ENCODE measurements around the gene PLIN5.
"Not testable (repeated sequence)": the region's sequence is repeated elsewhere in the genome, so short reads cannot be mapped to it uniquely, and the experiment has no call there.

PLIN5 gene

DNA sequence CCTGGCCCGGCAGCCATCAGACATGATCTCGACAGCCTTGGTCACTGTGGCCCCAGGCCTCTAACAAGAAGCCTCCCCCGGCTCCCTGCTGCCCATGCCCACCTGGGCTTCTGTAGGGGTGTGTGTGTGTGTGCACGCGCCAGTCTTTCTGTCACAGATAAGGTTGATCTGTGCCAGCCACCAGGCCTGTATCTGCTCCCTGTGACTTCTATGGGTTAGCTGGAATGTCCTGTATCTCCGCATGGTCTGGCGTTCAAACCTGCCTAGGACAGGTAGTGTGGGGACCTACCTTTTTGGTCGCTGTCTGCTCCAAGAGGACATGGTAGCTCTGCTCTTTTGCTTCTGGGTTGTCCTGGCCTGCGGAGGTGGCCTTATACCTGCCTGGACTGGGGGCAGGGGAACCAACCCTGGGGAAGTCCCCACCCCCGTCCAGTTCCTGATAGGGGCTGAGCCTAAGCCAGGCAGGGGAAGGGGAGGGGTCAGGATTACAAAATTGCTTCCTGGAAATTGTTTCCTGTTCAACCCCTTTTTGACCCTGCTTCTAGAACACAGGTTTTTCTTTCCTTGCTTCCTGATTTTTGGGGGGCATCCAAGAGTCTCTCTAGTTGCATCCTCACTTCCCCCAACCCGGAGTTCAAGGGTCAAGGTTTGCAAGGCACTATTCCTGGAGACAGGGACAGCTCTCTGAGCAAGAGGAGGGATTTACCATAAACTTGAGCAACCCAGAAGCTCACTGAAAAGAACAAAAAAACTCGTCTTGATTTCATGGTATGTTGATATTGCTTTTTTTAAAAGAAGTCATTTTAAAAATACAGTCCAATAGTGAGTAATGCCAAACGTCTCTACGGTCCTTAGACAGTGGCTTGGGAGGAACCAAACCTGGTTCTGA lies 4.9 kb upstream of the PLIN5 start, which contains the start of gene LRG1:
LRG1 (minus strand) TSS at position 344 of the 889 bp plus-strand sequence; CDS start at position 321, 23 bp downstream.
- peak within 1 kb of the TSS; percentile 54 for H3K27ac Mint-ChIP-seq

DNA sequence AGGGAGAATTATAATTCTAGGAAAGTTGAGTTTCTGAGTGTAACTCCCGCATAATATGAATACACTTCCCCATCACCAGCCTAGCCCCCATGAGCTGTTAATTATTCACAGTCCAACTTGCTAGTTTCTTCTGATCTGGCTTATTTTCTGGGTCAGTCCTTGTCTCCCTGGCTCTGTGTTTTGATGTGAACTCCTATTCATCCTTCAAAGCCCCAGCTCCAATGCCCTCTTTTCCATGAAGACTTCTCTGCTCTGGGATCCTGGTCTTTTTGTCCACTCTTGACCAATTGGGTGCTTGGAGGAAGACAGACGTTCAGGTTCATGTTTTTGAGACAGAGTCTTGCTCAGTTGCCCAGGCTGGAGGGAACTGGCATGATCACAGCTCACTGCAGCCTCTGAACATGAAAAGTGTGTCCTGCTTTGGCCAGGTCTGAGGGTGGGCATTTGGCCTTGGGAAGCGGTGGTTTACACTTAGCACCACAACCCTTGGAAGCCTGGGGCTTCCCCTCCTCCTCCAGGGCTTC lies 4.2 kb upstream of the PLIN5 start:
- no peak overlapping the region for H3K4me3 Mint-ChIP-seq
- no peaks in the 10 kb centered on the region for H3K36me3 Mint-ChIP-seq (ENCODE audit: low read depth)
- no peak overlapping the region for H3K27ac Mint-ChIP-seq
- peaks cover 13% of the 10 kb centered on the region for H3K4me1 Mint-ChIP-seq (ENCODE audit: low read depth)
- peaks cover 8% of the 10 kb centered on the region for H3K27me3 Mint-ChIP-seq
- H3K9me3 Mint-ChIP-seq: peaks cover 3% of the 10 kb centered on the region

More for the DNA sequence above, 4.9 kb upstream of the PLIN5 start, which contains the start of gene LRG1:
- H3K36me3 Mint-ChIP-seq (ENCODE audit: low read depth): no peaks in the 10 kb centered on the region
- peaks cover 8% of the 10 kb centered on the region for H3K27me3 Mint-ChIP-seq
- H3K4me1 Mint-ChIP-seq (ENCODE audit: low read depth): peaks cover 13% of the 10 kb centered on the region
- H3K4me3 Mint-ChIP-seq: no peak within 1 kb of the TSS
- H3K9me3 Mint-ChIP-seq: peaks cover 3% of the 10 kb centered on the region

DNA sequence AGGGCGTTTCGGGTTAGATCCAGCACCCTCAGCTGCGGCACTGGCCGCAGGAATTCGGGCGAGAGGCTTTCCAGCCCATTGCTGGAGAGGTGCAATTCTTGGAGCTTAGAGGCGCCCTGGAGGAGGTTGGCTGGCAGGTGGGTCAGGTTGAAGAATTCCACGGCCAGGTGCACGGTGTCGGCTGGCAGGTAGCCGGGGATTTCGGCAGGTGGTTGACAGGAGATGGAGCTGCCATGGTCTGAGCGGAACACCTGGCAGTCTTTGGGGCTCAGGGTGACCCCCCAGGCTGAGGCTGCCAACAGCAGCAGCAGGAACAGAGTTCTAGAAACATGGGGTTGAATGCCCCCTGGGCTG lies 3.6 kb upstream of the PLIN5 start:
- Mint-ChIP-seq H3K9me3 (peaks cover 3% of the 10 kb centered on the region), H3K36me3 (ENCODE audit: low read depth) (no peaks in the 10 kb centered on the region)

DNA sequence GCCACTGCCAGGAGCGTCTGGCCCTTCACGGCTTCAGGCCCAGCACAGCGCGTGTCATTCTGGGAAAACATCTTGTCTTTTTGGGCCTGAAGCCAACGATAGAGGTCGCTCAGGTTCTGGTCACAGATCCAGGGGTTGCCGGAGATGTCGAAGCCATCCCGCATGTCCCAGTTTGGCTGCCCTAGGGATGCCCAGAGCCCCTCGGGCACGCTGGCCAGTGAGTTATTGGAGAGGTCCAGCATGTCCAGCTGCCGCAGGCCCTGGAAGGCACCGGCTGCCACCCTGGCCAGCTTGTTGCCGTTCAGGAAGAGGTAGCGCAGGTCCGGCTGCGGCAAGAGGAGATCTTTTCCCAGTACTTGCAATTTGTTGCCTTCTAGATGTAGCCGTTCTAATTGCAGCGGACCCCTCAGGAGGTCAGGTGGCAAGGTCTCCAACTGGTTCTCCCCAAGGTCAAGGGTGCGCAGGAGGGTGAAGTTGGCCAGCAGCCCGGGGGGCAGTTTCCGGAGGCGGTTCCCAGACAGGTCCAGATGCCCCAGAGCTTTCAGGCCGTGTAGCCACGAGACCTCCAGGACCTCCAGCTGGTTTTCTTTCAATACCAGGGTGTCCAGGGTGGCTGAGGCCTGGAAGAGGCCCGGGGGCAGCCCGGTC lies 3.1 kb upstream of the PLIN5 start:
- Mint-ChIP-seq H3K4me1 (ENCODE audit: low read depth) (peaks cover 13% of the 10 kb centered on the region), H3K27ac (no peak overlapping the region), H3K9me3 (peaks cover 3% of the 10 kb centered on the region), H3K36me3 (ENCODE audit: low read depth) (no peaks in the 10 kb centered on the region), H3K27me3 (peaks cover 12% of the 10 kb centered on the region), H3K4me3 (no peak overlapping the region)

More for the DNA sequence above, 3.6 kb upstream of the PLIN5 start:
- peaks cover 8% of the 10 kb centered on the region for H3K27me3 Mint-ChIP-seq
- H3K4me1 Mint-ChIP-seq (ENCODE audit: low read depth): peaks cover 13% of the 10 kb centered on the region
- no peak overlapping the region for H3K27ac Mint-ChIP-seq
- no peak overlapping the region for H3K4me3 Mint-ChIP-seq

DNA sequence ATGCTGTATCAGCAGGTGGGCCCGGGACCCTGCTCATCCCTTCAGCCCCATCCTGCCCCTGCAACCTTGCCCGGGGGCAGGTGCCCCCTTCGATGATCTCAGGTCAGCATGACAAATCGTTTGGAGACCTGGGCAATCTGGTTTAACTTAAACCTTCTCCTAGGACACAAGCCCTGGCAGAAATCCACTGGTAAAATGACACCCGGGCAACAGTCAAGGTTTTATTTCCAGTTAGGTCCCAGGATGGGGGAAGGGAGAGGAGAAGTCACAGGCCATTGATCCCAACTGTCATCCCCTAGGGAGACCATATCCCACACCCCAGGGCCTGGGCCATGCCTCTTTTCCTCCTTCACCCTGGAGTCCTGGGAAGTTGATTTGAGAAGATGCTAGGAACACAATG lies 1.8 kb upstream of the PLIN5 start:
- Mint-ChIP-seq H3K36me3 (ENCODE audit: low read depth) (no peaks in the 10 kb centered on the region), H3K27me3 (peaks cover 12% of the 10 kb centered on the region), H3K27ac (no peak overlapping the region), H3K4me1 (ENCODE audit: low read depth) (peaks cover 13% of the 10 kb centered on the region), H3K4me3 (no peak overlapping the region), H3K9me3 (peaks cover 3% of the 10 kb centered on the region)

- Mint-ChIP-seq H3K27me3 (peaks cover 9% of the 10 kb centered on the region), H3K36me3 (ENCODE audit: low read depth) (no peaks in the 10 kb centered on the region), H3K4me3 (no peak overlapping the region), H3K9me3 (no peaks in the 10 kb centered on the region), H3K4me1 (ENCODE audit: low read depth) (no peaks in the 10 kb centered on the region), H3K27ac (no peak overlapping the region)
These were observed 1.1 kb downstream of the PLIN5 start for GRCh38 chr19:4533835-4534424.

- H3K9me3 Mint-ChIP-seq: no peaks in the 10 kb centered on the region
- no peaks in the 10 kb centered on the region for H3K36me3 Mint-ChIP-seq (ENCODE audit: low read depth)
- H3K4me1 Mint-ChIP-seq (ENCODE audit: low read depth): no peaks in the 10 kb centered on the region
- peaks cover 9% of the 10 kb centered on the region for H3K27me3 Mint-ChIP-seq
- H3K4me3 Mint-ChIP-seq: no peak overlapping the region
- H3K27ac Mint-ChIP-seq: no peak overlapping the region
These were observed 1.7 kb downstream of the PLIN5 start for GRCh38 chr19:4533334-4533733.

DNA sequence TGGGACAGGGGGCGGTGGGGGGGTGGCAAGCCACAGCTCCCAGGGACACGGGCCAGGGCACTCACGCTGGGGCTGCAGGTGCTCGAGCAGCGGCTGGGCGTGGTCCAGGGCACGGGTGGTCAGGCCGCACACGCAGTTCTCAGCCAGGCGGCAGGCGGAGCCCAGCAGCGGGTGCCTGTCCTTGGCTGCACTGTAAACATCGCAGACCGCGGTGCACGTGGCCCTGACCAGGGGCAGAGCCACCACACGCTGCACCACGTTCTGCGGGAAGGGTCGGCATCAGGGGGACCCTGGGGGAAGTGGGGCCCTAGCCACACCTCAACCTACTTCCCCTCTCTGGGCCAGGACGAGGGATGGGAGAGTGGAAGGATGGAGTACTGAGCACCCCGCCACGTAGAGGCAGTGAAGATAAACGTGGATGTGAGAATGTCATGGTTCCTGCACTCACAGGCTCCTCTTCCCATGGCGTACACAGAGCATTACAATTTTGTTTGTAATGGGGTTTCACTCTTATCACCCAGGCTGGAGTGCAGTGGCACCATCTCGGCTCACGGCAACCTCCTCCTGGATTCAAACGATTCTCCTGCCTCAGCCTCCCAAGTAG lies 3.4 kb downstream of the PLIN5 start:
- H3K4me1 Mint-ChIP-seq (ENCODE audit: low read depth): no peaks in the 10 kb centered on the region
- H3K9me3 Mint-ChIP-seq: no peaks in the 10 kb centered on the region
- H3K27ac Mint-ChIP-seq: no peak overlapping the region
- peaks cover 9% of the 10 kb centered on the region for H3K27me3 Mint-ChIP-seq
- H3K36me3 Mint-ChIP-seq (ENCODE audit: low read depth): no peaks in the 10 kb centered on the region
- no peak overlapping the region for H3K4me3 Mint-ChIP-seq

- no peaks in the 10 kb centered on the region for H3K36me3 Mint-ChIP-seq (ENCODE audit: low read depth)
- H3K4me3 Mint-ChIP-seq: no peak overlapping the region
- no peaks in the 10 kb centered on the region for H3K9me3 Mint-ChIP-seq
- peaks cover 5% of the 10 kb centered on the region for H3K27me3 Mint-ChIP-seq
- H3K4me1 Mint-ChIP-seq (ENCODE audit: low read depth): no peaks in the 10 kb centered on the region
- H3K27ac Mint-ChIP-seq: no peak overlapping the region
These were observed 5.0 kb downstream of the PLIN5 start for GRCh38 chr19:4529924-4530522.

DNA sequence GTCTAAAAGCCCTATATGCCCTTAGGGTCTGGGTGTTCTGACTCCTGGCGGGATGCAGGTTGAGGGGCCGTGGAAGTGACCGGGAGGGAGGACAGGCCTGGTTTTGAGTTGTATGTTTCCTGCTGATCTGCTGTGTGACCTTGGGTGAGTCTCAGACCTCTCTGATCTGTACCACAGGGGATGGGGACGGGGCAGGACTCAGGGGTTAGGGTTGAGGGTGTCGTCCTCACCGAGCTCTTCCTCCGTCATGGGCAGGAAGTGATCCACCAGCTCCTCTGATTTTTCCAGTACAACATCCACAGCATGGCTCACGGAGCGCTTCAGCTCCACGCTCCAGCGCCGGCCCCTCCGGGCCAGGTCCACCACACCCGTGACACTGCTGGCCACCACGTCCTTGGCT lies 6.2 kb downstream of the PLIN5 start:
- no peak overlapping the region for H3K27ac Mint-ChIP-seq
- peaks cover 5% of the 10 kb centered on the region for H3K27me3 Mint-ChIP-seq
- H3K9me3 Mint-ChIP-seq: no peaks in the 10 kb centered on the region
- H3K36me3 Mint-ChIP-seq (ENCODE audit: low read depth): no peaks in the 10 kb centered on the region
- no peak overlapping the region for H3K4me3 Mint-ChIP-seq
- no peaks in the 10 kb centered on the region for H3K4me1 Mint-ChIP-seq (ENCODE audit: low read depth)

- not testable (repeated sequence) for H3K9me3 Mint-ChIP-seq; H3K27me3 Mint-ChIP-seq; H3K36me3 Mint-ChIP-seq (ENCODE audit: low read depth); H3K4me1 Mint-ChIP-seq (ENCODE audit: low read depth); H3K27ac Mint-ChIP-seq; H3K4me3 Mint-ChIP-seq
These were observed 7.6 kb downstream of the PLIN5 start for GRCh38 chr19:4527377-4527776.

- Mint-ChIP-seq H3K4me1 (ENCODE audit: low read depth) (no peaks in the 10 kb centered on the region), H3K27ac (no peak overlapping the region), H3K27me3 (no peaks in the 10 kb centered on the region), H3K36me3 (ENCODE audit: low read depth) (no peaks in the 10 kb centered on the region), H3K9me3 (no peaks in the 10 kb centered on the region), H3K4me3 (no peak overlapping the region)
These were observed 9.4 kb downstream of the PLIN5 start for GRCh38 chr19:4525563-4526002.

DNA sequence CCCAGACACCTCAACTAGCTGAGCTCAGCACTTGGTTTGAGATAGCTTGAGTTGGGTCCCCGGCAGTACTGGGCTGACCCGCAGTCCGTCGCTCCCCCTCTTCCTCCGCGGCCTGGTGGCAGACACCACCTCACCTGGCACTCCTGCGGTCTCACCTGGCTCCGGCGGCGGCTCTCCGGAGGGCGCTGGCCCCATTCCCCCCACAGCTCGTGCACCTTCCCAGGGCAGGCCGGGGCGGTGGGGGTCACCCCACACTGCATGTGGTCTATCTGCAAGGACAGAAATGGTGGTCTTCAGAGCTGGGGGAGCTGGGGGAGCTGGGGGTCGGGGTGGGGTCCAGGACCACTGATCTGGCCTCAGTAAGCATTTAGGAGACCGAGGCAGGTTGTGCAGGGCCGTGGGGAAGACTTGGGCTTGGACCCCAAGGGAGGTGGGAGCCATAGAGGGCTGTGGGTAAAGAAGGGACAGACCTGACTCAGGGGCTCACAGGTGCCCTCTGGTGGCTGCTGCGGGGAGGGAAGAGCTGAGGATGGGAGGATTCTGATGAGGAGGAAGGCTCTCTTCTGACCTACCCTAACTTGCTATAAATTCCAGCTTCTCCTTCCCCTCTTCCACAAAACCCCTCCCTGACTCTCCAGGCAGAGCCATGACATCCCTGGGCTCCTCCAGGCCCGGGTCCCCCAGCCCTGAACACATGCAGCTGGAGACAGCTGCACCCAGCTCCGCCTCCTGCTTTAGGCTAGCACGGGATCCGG lies 10.0 kb downstream of the PLIN5 start:
- H3K27ac Mint-ChIP-seq: no peak overlapping the region
- H3K4me1 Mint-ChIP-seq (ENCODE audit: low read depth): no peaks in the 10 kb centered on the region
- H3K27me3 Mint-ChIP-seq: no peaks in the 10 kb centered on the region
- no peaks in the 10 kb centered on the region for H3K36me3 Mint-ChIP-seq (ENCODE audit: low read depth)
- no peaks in the 10 kb centered on the region for H3K9me3 Mint-ChIP-seq
- no peak overlapping the region for H3K4me3 Mint-ChIP-seq
